Peyer's patch (tissue), 4 donors: ENCODE measurements around the gene LAMA1.

ENCODE experiments used
- POLR2A ChIP-seq, 2 donors: fragments of 450-650 bp; IDR thresholded peaks; one replicate each; pipeline ENCODE4 v1.5.1; 2017; ENCODE audit warnings: antibody characterized with exemption in 2 of 2, mild to moderate bottlenecking in 2 of 2, moderate library complexity in 2 of 2
- TF ChIP-seq, protein P1 (sequence below), 6 experiments: fragments of 450-650 bp in 4 of 6; fragments of 200-600 bp in 2 of 6; sonication (generic) in 1 of 6; IDR thresholded peaks; one replicate each; pipeline ENCODE4 v1.5.1; 2017 to 2019; ENCODE audit warnings: antibody characterized with exemption in 6 of 6, mild to moderate bottlenecking in 3 of 6, moderate library complexity in 1 of 6

DNA sequence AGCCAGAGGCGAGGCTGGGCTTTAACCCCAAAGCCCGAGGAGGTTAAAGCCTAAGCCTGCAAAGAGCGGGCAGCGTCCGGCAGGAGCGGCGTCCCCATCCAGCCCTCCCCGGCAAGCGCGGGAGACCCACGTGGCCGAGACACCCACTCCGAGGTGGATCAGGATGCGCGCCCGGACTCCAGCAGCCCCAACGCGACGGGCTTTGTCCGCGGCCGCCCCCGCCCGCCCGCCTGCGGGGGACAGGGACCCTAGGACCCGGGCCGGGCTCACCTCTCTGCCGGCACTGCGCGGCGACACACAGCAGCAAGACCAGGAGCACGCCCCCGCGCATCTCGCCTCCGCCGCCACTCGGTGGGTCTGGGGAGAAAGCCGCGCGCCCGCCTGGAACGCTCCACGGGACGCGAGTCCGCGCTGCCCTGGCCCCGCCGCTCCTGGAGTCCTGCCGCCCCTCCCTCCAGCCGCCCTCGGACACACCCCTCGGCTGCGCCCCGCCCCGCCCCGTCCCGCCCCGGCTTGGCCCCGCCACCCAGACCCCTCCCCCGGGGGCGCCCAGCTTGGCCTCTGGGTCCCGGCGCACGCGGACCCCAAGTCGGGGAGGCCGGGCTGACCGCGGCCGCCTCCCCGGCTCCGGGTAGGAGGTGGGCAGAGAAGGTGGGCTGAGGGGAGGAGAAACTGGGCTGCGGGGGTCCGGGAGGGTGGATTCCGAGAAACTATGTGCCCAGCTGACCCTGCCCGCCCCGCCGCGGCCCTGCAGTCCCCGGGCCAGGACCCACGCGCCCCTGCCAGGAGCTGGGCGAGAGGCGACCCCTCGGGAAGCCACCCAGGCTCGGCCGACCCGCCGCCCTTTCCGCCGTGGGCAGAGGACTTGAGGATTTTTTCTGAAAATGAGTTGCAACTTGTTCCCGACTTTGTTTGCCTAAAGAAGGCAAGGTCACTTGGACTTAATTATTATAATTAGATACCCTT is at the start of gene LAMA1:
- TF ChIP-seq, protein P1, sequence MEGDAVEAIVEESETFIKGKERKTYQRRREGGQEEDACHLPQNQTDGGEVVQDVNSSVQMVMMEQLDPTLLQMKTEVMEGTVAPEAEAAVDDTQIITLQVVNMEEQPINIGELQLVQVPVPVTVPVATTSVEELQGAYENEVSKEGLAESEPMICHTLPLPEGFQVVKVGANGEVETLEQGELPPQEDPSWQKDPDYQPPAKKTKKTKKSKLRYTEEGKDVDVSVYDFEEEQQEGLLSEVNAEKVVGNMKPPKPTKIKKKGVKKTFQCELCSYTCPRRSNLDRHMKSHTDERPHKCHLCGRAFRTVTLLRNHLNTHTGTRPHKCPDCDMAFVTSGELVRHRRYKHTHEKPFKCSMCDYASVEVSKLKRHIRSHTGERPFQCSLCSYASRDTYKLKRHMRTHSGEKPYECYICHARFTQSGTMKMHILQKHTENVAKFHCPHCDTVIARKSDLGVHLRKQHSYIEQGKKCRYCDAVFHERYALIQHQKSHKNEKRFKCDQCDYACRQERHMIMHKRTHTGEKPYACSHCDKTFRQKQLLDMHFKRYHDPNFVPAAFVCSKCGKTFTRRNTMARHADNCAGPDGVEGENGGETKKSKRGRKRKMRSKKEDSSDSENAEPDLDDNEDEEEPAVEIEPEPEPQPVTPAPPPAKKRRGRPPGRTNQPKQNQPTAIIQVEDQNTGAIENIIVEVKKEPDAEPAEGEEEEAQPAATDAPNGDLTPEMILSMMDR (IDR thresholded peaks at IDR 0.05), result no peak
- no peak for TF ChIP-seq POLR2A (IDR thresholded peaks at IDR 0.05)
